Skin epidermis (tissue), 12 donors: ENCODE measurements around the gene SVIL.
"Not testable (repeated sequence)": the region's sequence is repeated elsewhere in the genome, so short reads cannot be mapped to it uniquely, and the experiment has no call there.

ENCODE experiments used
- H3K27ac ChIP-seq, 21 experiments: fragments of 200-600 bp; sonication (generic) in 11 of 21; one replicate each; pipeline ENCODE4 v1.5.0; 2020; ENCODE audit warnings: mild to moderate bottlenecking in 3 of 21, inconsistent platforms in 2 of 21, moderate library complexity in 2 of 21
- H3K4me3 ChIP-seq, 7 experiments: fragments of 200-600 bp; sonication (generic) in 2 of 7; one replicate each; pipeline ENCODE4 v1.5.0; 2020; ENCODE audit warnings: inconsistent platforms in 2 of 7, mild to moderate bottlenecking in 2 of 7, moderate library complexity in 1 of 7

Gene SVIL

DNA sequence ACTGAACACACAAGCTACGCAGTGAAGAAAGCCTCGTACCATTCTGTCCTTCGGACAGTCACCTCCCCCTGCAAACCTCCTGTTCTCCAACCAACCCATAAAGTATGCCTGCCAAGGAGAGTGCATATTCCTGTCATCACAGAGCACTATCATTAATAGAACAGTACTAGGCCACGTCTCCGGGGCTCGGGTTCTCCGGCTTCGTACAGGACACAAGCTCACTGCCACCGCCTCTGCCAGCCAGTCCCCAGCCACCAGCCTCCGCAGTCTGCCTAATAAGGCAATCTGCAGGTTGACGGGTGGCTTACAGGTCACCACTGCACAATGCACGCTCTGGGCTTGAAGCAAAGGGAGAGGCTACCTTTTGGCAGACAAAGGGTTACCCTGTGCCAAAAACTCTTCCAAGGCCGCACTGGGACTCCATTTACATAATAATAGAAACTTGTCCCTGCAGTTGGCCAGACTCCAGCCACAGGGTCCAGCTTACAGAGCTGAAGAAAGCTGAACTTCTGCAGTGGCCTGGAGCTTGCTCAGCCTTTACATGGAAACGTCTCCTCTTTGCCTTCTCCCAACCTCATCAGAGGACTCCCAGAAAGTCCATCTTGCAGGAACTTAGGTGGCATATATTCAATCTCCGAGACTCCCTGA, 47.5 kb downstream of the SVIL start:
- H3K27ac ChIP-seq, result peak overlapping the region in 1 of 21 experiments; percentile 31
- H3K4me3 ChIP-seq, result not testable (repeated sequence)

DNA sequence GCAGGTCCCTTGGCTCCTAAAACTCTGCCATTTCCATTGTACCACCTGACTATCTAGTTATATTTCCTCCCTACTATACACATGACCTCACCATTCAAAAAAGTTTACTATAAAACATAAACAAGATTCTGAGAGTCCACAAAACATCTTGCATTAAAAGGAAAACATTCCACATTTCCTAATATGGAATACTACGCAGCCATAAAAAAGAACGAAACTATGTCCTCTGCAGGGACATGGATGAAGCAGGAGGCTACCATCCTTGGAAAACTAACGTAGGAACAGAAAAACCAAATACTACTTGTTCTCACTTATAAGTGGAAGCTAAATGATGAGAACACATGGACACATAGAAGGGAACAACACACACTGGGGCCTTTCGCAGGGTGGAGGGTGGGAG, 48.3 kb downstream of the SVIL start:
- H3K4me3 ChIP-seq, result no peak overlapping the region
- no peak overlapping the region for H3K27ac ChIP-seq

DNA sequence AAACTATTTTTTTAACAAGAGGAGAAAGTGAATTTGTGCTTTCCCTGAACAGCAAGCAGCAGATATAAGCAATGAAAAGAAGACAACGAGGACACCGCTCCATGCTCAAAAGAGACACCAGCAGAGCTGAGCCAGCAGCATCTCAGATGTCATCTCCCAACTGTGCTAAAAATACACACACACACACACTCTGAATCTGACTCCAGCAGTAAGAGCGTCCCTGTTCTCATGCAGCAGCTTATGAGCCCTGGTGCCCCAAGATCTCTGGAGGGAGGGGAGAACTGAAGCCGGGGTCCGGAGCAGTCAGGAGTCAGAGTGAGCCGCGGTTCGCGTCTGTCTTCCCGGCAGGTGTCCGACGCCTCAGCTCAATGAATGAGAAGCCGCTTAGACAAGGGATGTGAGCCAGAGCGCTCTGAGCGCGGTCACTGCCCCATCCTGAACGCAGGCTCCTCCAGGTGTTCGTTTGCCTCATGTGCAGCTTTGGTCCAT, 49.2 kb downstream of the SVIL start:
- no peak overlapping the region for H3K4me3 ChIP-seq
- no peak overlapping the region for H3K27ac ChIP-seq

DNA sequence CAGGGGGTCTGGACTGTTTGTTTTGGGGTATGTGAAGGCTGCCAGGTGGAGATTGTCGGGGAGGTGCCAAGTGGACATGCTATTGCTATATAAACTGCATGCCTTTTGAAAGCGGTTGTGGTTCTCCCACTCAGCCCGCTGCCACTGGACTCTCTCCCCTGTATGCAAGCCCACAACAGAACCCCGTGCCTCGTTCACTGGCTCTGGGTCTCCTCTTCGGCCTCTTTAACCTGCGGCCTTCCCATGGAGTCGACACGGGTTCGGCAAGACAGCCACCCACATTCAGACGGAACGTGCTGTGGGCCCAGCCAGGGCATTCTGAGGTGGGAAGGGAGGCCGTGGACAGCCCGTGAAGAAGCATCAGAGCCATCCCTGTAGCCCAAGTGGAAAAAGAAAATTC, 50.3 kb downstream of the SVIL start:
- Histone ChIP-seq H3K27ac (no peak overlapping the region), H3K4me3 (no peak overlapping the region)

DNA sequence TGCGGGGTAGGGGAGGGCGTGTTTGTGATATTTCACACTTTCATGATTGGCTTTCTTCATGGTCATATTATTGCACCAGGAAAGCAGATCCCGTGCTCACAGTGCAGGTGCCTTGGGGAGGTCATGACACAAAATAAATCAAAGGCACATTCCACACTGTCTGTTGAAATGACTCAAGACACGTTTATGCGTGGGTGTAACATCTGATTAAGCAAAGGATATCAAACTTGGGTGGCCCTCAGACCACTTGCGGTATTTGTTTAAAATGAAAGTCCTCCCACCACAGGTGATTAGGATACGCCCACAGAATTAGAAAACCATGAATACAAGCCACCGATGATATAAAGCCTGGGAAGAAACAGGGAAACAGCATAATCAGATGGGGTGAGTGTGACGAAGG, 51.1 kb downstream of the SVIL start:
- Histone ChIP-seq H3K27ac (no peak overlapping the region), H3K4me3 (no peak overlapping the region)

DNA sequence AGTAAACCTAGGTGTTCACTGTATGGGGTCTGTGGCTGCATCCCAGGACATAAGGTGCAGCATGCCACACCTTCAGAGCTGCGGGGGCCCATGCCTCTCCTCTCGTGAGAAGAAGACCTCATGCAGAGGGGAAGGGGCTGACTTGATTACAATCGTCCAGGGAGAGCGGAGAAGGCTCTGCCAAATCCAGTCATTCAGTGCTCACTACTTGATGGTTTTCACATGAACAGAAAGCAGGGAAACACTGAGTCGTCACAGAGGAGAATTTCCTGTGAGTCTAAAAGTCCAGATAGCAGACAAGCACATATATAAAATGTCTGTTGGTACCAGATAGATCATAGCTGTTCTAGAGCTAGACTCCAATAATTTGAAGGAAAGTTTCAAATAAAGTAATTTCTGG, 52.0 kb downstream of the SVIL start:
- H3K27ac ChIP-seq, result not testable (repeated sequence)

DNA sequence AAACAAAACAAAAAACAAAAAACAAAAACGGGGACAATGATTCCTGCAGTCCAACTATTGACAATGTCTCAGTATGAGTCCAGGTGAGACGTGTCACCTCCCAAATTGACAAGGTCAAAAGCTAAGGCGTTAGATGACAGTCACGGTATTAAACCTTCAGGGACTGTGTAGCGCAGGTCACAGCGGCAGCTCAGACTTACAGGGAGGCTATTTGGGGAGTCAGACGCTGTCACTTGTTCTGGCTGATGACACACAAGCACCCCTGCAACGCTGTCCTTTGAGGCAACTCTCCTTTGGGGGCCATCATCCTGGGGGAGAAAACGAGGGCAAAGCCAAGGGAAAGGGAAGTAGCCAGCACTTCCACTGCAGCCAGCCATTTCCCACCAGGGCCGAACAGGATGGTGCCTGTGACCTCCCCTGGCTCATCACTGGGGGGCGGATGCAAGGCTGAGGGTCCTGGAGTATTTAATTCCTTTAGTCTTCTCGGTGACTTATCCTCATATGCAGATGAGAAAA, 55.3 kb downstream of the SVIL start:
- H3K27ac ChIP-seq, result no peak overlapping the region
- H3K4me3 ChIP-seq, result no peak overlapping the region

More for the DNA sequence above, 52.0 kb downstream of the SVIL start:
- H3K4me3 ChIP-seq, result not testable (repeated sequence)

DNA sequence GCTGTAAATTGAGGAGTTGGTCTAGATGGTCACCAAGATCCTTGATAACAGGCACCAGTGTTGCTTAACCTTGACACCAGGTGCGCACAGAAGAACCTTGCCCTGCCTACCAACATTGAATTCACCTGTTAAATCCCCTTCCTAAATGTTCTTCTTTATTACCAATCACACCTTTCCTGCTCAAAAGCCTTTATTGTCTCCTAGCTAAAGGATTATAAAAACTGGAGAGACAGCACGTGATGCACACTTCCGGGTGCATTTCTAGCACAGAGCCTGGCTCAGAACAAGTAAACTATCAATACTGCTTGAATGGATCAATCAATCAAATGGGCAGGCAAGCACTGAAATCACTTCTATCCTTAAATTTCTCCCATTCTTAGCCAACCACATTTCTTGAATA, 56.3 kb downstream of the SVIL start:
- no peak overlapping the region for H3K27ac ChIP-seq
- no peak overlapping the region for H3K4me3 ChIP-seq

DNA sequence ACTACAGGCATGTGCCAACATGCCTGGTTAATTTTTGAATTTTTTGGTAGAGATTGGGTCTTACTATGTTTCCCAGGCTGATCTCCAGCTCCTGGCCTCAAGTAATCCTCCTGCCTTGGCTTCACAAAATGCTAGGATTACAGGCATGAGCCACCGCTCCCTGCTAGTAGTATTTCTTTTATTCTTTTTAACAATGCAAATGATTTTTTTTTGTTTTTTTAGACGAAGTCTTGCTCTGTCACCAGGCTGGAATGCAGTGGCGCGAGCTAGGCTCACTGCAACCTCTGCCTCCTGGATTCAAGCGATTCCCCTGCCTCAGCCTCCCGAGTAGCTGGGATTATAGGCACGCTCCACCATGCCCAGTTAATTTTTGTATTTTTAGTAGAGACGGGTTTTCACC, 58.1 kb downstream of the SVIL start:
- H3K27ac ChIP-seq, result no peak overlapping the region

DNA sequence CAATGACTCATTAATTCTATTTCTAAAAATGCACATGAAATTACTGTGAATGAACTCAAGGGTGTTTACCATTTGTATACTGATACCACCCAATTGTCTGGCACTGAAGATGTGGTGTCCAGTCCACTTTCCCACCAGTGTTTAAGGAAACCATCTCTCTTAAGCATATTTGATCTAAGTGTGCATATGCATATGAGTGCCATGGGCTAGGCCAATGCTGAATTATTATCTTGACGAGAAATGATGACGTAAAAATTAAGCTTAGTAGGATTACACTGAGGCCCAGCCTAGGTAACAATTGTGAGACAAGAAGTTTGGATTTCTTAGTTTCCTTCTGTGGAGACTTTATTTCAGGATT, 59.7 kb downstream of the SVIL start:
- Histone ChIP-seq H3K4me3 (no peak overlapping the region), H3K27ac (no peak overlapping the region)

More for the DNA sequence above, 58.1 kb downstream of the SVIL start:
- H3K4me3 ChIP-seq, result no peak overlapping the region

DNA sequence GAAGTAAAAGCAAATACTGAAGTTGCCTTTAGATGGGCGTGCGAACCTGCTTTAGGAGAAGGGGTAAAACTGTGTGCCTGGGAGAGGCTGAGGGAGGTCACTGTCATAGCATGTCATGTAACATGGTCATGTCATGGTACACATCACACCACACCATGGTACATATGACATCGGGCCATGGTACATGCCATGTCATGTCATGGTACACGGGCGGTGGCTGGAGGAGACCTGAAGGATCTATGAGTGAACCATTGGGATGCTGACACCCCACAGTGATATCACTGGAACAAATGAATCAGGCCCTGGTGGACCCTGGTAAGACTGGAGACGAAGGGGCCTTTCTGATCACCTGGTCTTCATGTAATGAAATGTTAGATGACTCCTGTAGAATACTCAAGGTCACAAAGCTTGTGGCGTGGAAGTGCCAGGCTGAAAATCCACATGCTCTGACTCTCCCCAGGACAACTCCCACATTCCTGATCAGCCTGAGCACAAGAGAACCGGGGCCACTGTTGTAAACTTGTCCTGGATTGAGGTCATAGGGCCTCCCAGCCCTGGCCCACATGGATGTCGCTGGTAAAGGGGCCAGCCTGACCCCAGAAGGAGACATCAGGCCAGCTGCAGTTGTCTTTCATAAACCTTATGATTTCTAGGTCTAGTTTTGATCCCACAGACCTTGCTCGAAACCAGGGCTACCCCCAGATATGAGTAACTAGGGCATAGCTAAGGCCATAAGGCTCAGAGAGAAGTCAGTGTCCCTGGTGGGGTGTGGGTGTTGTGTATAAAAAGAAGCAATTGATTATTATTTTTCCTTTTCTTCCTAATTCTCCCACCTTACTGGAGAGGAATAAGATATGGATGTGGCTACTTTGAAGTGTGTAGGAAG, 60.3 kb downstream of the SVIL start:
- H3K4me3 ChIP-seq, result not testable (repeated sequence)

DNA sequence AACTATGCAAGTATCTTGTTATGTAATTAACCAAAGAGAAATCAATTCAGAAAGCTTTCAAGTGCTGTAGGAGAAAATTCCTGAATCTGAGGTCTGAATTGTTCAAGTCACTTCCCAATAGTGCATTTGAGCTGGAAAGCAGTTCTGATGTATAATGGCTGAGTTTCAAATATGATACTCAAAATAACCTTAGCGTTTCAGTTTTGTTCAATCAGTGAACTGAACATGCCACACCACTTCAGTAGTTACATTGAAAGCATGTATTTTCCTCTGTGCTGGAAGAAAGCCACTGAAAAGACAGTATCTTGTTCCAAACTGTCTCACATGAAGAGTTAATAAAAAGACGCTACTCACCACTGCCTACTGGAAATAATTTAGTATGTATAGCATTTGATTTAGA, 64.5 kb downstream of the SVIL start:
- H3K27ac ChIP-seq, H3K4me3 ChIP-seq: not testable (repeated sequence)

More for the DNA sequence above, 60.3 kb downstream of the SVIL start:
- H3K27ac ChIP-seq, result not testable (repeated sequence)

DNA sequence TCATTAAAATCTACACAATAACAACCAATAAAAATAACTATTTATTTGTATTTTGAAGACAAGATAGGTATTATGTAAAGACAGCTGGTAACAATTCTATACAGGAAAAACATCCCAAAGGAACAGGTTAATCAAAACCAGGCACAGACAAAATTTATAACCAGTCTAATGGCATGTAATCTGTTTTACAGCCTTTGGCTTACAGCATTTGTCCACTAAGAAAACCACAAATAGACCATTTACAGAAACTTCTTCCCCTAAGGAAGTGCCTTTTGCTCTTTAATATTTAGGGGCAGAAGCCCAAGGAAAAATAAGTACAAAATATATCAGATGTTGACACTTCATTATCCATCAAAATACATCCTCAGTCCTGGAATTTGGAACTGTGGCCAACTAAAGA, 65.0 kb downstream of the SVIL start:
- H3K4me3 ChIP-seq, result no peak overlapping the region
- H3K27ac ChIP-seq, result peak overlapping the region in 1 of 21 experiments; percentile 2

DNA sequence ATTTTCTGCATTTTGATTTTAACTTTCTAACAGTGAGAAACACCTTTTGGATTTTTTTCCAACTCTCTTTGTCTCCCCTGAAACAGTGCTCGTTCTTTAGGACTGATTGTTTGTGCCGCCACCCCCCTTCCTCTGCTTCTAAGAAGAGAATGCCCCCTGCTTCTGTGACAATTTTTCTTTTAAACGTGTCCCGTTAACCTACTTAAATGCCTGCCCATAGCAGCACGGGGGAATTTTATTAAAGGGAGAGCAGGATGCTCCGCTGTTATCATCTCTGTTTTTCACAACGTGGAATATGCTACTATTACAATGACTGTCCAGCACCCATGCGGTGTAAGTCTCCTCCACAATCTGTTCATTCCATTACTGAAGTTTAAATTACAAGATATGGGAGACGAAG, 67.8 kb downstream of the SVIL start:
- no peak overlapping the region for H3K27ac ChIP-seq
- H3K4me3 ChIP-seq, result no peak overlapping the region

DNA sequence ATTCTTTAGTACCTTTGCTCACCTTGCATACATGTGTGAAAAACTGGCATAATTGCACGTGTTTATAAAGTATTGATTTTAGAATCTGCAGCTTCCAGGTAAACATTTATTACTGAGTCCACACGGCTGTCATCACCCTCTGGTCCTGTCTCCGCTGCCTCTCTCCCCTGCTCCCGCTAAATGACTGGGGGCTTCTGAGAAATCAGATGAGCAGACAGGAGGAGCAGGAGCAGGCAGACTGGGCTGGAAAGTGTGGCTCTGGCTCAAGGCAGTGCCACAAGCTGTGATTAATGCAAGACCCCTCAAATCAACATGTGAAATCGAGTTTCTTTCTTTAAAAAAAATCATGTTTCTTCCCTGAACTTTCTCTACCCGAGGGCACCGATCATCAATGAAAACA, 68.6 kb downstream of the SVIL start:
- H3K27ac ChIP-seq, H3K4me3 ChIP-seq: not testable (repeated sequence)

DNA sequence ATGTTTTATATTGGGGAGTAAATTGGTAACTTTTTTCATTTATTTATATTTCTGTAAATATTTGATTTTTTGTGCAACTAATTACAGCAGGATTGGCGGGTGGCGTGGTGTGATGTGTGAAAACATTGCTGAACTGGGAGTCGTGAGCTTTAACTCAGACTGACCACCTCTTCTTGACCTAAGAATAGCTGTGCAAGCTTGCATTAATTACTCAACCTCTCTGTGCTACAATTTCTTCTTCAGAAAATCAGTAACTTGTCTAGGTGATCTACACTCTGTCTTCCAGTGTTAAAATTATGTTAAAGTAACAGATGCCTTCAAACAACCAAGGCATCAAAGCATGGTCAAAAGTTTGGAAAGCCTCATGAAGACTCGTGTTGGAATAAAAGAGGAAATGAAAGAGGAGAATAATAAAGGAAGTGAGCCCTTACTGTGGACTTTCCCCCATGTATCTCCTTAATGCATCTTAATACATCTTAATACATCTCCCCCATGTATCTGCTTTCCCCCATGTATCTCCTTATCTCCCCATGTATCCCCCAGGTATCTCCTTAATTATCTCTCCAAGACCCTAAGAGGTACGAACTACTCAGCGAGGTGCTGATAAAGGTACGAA, 71.2 kb downstream of the SVIL start:
- H3K4me3 ChIP-seq, result no peak overlapping the region
- H3K27ac ChIP-seq, result peak overlapping the region in 2 of 21 experiments; percentile 6 to 37

DNA sequence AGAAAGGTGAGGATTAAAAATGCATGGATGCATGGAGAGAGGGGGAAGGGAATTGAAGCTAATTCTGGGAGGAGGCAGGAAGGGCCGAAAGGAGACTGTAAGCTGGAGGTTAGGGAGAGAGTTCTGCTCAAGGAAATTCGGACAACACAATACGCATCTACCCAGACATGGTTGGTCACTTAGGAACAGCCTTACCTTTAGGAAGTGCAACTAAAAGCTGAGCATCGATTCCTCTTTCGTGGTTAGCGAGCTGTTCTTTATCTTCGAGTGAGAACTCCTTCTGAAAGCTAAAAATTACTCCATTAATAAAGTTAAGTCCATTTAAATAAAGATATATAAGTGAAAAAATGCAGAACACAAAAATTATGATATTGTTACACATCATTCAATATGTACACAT, 71.8 kb downstream of the SVIL start:
- H3K27ac ChIP-seq, result peak overlapping the region in 2 of 21 experiments; percentile 27 to 37
- not testable (repeated sequence) for H3K4me3 ChIP-seq

DNA sequence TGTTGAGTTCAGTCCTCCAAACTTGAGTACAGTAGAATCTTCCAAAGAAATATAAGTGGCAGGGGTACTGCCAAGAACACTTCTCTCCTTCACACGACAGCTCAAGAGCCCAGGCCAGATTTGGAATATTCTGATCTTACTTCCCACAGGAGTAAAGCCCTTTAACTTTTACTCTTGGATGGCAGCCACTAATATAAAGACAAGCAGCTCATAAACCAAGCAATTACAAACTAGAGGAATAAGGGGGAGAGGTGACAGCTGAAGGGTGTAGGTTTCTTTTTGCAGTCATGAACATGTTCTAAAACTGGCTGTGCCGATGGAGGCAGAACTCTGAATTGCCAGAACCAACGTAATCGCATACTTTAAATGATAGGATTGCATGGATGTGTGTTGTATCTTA, 74.8 kb downstream of the SVIL start:
- H3K27ac ChIP-seq, result no peak overlapping the region
- no peak overlapping the region for H3K4me3 ChIP-seq

DNA sequence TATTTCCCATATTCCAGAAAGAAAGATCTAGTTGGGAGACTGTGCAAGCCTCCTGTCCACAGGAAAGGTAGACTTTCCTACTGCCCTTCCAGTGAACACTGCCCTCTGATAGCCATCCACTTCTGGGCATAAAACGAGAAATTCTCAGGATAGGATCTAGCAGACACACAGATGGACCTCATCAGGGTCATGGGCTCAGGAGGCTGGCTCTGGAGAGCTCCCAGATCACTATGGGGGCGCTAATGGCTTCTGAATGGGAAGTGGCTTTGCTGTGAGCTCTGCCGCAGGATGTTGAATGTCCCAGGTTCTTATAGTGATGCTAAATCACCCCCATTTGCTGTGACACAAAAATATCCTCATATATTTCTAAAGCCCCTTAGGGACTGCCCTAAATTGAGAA, 77.1 kb downstream of the SVIL start:
- H3K27ac ChIP-seq, result peak overlapping the region in 1 of 21 experiments; percentile 21
- no peak overlapping the region for H3K4me3 ChIP-seq

DNA sequence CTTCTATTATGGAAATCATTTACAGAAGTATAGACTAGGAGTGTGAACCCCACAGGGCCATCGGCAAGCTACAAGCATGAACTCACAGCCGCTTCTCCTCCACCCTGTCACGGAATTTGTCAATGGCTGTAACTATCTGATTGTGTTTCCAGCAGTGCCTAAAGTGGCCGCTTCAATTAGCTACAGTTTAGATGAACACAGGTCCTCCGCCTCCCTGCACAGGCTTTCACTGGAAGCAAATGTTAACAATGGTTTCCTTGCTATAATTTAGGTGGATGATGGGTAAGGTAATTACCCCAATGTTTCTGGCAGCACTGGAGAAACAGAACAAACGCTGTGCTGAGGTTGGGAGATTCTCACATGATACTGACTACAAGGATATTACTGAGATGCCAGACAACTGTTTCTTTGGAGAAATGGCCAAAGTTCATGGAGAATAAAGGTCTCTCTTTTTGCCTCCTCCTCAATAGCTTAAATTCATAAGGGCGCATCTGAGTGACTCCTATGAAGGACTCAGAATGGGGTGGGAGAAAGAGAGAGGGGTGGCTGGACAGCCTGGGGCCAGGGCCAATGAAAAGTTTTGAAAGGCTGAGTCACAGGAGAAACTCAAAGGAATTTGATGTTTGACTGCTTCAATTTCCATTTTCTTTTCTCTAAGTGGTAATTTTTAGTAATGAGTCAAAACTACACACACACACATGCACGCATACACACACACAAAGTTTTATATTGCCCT, 78.9 kb downstream of the SVIL start:
- Histone ChIP-seq H3K4me3 (no peak overlapping the region), H3K27ac (peak overlapping the region in 8 of 21 experiments; percentile 2 to 58 (median 36))
